ENCODE measurements around the gene NBPF1.
"Not testable (repeated sequence)": the region's sequence is repeated elsewhere in the genome, so short reads cannot be mapped to it uniquely, and the experiment has no call there.

NBPF1 gene

GRCh38 chr1:16613185-16614147 is at the start of gene NBPF1:
TSS of gene NBPF1 (minus strand) at chr1:16613564.
- Histone ChIP-seq H3K9ac (ENCODE audit: low read length in 2 of 2) (peak within 1 kb of the TSS; percentile 71 to 74), H3K36me3 (ENCODE audit: control insufficient read depth in 2 of 2, insufficient read depth in 2 of 2, low read length in 2 of 2) (peaks cover 1 to 4% of the 10 kb centered on the region in 2 donors), H3K4me3 (ENCODE audit: low read length in 2 of 2) (peak within 1 kb of the TSS; percentile 89 to 91), H3K27me3 (ENCODE audit: control insufficient read depth in 1 of 2, insufficient read depth in 2 of 2, low read length in 2 of 2) (no peaks in the 10 kb centered on the region), H3K4me1 (ENCODE audit: control insufficient read depth, insufficient read depth, low read length) (peaks cover 14% of the 10 kb centered on the region), H3K27ac (ENCODE audit: low read length) (peak within 1 kb of the TSS; percentile 61), H3K9me3 (ENCODE audit: control insufficient read depth in 2 of 2, low read length in 2 of 2) (no peaks in the 10 kb centered on the region)

GRCh38 chr1:16658234-16658633 is 44.9 kb upstream of the NBPF1 start:
- not testable (repeated sequence) for H3K27me3 ChIP-seq (ENCODE audit: control insufficient read depth in 1 of 2, insufficient read depth in 2 of 2, low read length in 2 of 2); H3K27ac ChIP-seq (ENCODE audit: low read length); H3K4me3 ChIP-seq (ENCODE audit: low read length in 2 of 2); H3K9ac ChIP-seq (ENCODE audit: low read length in 2 of 2); H3K36me3 ChIP-seq (ENCODE audit: control insufficient read depth in 2 of 2, insufficient read depth in 2 of 2, low read length in 2 of 2); H3K9me3 ChIP-seq (ENCODE audit: control insufficient read depth in 2 of 2, low read length in 2 of 2); H3K4me1 ChIP-seq (ENCODE audit: control insufficient read depth, insufficient read depth, low read length)

GRCh38 chr1:16656981-16657683 is 43.8 kb upstream of the NBPF1 start:
- not testable (repeated sequence) for H3K27me3 ChIP-seq (ENCODE audit: control insufficient read depth in 1 of 2, insufficient read depth in 2 of 2, low read length in 2 of 2); H3K36me3 ChIP-seq (ENCODE audit: control insufficient read depth in 2 of 2, insufficient read depth in 2 of 2, low read length in 2 of 2); H3K4me1 ChIP-seq (ENCODE audit: control insufficient read depth, insufficient read depth, low read length); H3K4me3 ChIP-seq (ENCODE audit: low read length in 2 of 2); H3K27ac ChIP-seq (ENCODE audit: low read length); H3K9me3 ChIP-seq (ENCODE audit: control insufficient read depth in 2 of 2, low read length in 2 of 2); H3K9ac ChIP-seq (ENCODE audit: low read length in 2 of 2)

GRCh38 chr1:16656574-16656973 is 43.2 kb upstream of the NBPF1 start:
- H3K36me3 ChIP-seq (ENCODE audit: control insufficient read depth in 2 of 2, insufficient read depth in 2 of 2, low read length in 2 of 2); H3K9ac ChIP-seq (ENCODE audit: low read length in 2 of 2); H3K9me3 ChIP-seq (ENCODE audit: control insufficient read depth in 2 of 2, low read length in 2 of 2); H3K27ac ChIP-seq (ENCODE audit: low read length); H3K4me3 ChIP-seq (ENCODE audit: low read length in 2 of 2); H3K27me3 ChIP-seq (ENCODE audit: control insufficient read depth in 1 of 2, insufficient read depth in 2 of 2, low read length in 2 of 2); H3K4me1 ChIP-seq (ENCODE audit: control insufficient read depth, insufficient read depth, low read length): not testable (repeated sequence)

GRCh38 chr1:16651560-16651959 is 38.2 kb upstream of the NBPF1 start:
- H3K27me3 ChIP-seq (ENCODE audit: control insufficient read depth in 1 of 2, insufficient read depth in 2 of 2, low read length in 2 of 2); H3K36me3 ChIP-seq (ENCODE audit: control insufficient read depth in 2 of 2, insufficient read depth in 2 of 2, low read length in 2 of 2); H3K9me3 ChIP-seq (ENCODE audit: control insufficient read depth in 2 of 2, low read length in 2 of 2); H3K4me3 ChIP-seq (ENCODE audit: low read length in 2 of 2); H3K4me1 ChIP-seq (ENCODE audit: control insufficient read depth, insufficient read depth, low read length); H3K27ac ChIP-seq (ENCODE audit: low read length); H3K9ac ChIP-seq (ENCODE audit: low read length in 2 of 2): not testable (repeated sequence)

- H3K27ac ChIP-seq (ENCODE audit: low read length); H3K9ac ChIP-seq (ENCODE audit: low read length in 2 of 2); H3K4me1 ChIP-seq (ENCODE audit: control insufficient read depth, insufficient read depth, low read length); H3K9me3 ChIP-seq (ENCODE audit: control insufficient read depth in 2 of 2, low read length in 2 of 2); H3K27me3 ChIP-seq (ENCODE audit: control insufficient read depth in 1 of 2, insufficient read depth in 2 of 2, low read length in 2 of 2); H3K4me3 ChIP-seq (ENCODE audit: low read length in 2 of 2); H3K36me3 ChIP-seq (ENCODE audit: control insufficient read depth in 2 of 2, insufficient read depth in 2 of 2, low read length in 2 of 2): not testable (repeated sequence)
These were observed 36.6 kb upstream of the NBPF1 start for GRCh38 chr1:16649960-16650359.

GRCh38 chr1:16649390-16649789 is 36.0 kb upstream of the NBPF1 start:
- H3K9me3 ChIP-seq (ENCODE audit: control insufficient read depth in 2 of 2, low read length in 2 of 2); H3K36me3 ChIP-seq (ENCODE audit: control insufficient read depth in 2 of 2, insufficient read depth in 2 of 2, low read length in 2 of 2); H3K9ac ChIP-seq (ENCODE audit: low read length in 2 of 2); H3K27me3 ChIP-seq (ENCODE audit: control insufficient read depth in 1 of 2, insufficient read depth in 2 of 2, low read length in 2 of 2); H3K4me3 ChIP-seq (ENCODE audit: low read length in 2 of 2); H3K27ac ChIP-seq (ENCODE audit: low read length): not testable (repeated sequence)
- peaks cover 10% of the 10 kb centered on the region for H3K4me1 ChIP-seq (ENCODE audit: control insufficient read depth, insufficient read depth, low read length)

GRCh38 chr1:16648756-16649155 is 35.4 kb upstream of the NBPF1 start:
- H3K27ac ChIP-seq (ENCODE audit: low read length); H3K9ac ChIP-seq (ENCODE audit: low read length in 2 of 2); H3K27me3 ChIP-seq (ENCODE audit: control insufficient read depth in 1 of 2, insufficient read depth in 2 of 2, low read length in 2 of 2); H3K9me3 ChIP-seq (ENCODE audit: control insufficient read depth in 2 of 2, low read length in 2 of 2); H3K36me3 ChIP-seq (ENCODE audit: control insufficient read depth in 2 of 2, insufficient read depth in 2 of 2, low read length in 2 of 2); H3K4me3 ChIP-seq (ENCODE audit: low read length in 2 of 2): not testable (repeated sequence)
- peaks cover 16% of the 10 kb centered on the region for H3K4me1 ChIP-seq (ENCODE audit: control insufficient read depth, insufficient read depth, low read length)

GRCh38 chr1:16648250-16648649 is 34.9 kb upstream of the NBPF1 start:
- H3K27ac ChIP-seq (ENCODE audit: low read length); H3K4me3 ChIP-seq (ENCODE audit: low read length in 2 of 2); H3K9ac ChIP-seq (ENCODE audit: low read length in 2 of 2); H3K9me3 ChIP-seq (ENCODE audit: control insufficient read depth in 2 of 2, low read length in 2 of 2); H3K27me3 ChIP-seq (ENCODE audit: control insufficient read depth in 1 of 2, insufficient read depth in 2 of 2, low read length in 2 of 2); H3K36me3 ChIP-seq (ENCODE audit: control insufficient read depth in 2 of 2, insufficient read depth in 2 of 2, low read length in 2 of 2): not testable (repeated sequence)
- peaks cover 21% of the 10 kb centered on the region for H3K4me1 ChIP-seq (ENCODE audit: control insufficient read depth, insufficient read depth, low read length)

- H3K36me3 ChIP-seq (ENCODE audit: control insufficient read depth in 2 of 2, insufficient read depth in 2 of 2, low read length in 2 of 2); H3K9me3 ChIP-seq (ENCODE audit: control insufficient read depth in 2 of 2, low read length in 2 of 2); H3K27me3 ChIP-seq (ENCODE audit: control insufficient read depth in 1 of 2, insufficient read depth in 2 of 2, low read length in 2 of 2); H3K9ac ChIP-seq (ENCODE audit: low read length in 2 of 2); H3K4me3 ChIP-seq (ENCODE audit: low read length in 2 of 2); H3K27ac ChIP-seq (ENCODE audit: low read length): not testable (repeated sequence)
- peaks cover 29% of the 10 kb centered on the region for H3K4me1 ChIP-seq (ENCODE audit: control insufficient read depth, insufficient read depth, low read length)
These were observed 34.1 kb upstream of the NBPF1 start for GRCh38 chr1:16647179-16648176.
